ENCODE results near the gene ICE2.

Gene ICE2

DNA sequence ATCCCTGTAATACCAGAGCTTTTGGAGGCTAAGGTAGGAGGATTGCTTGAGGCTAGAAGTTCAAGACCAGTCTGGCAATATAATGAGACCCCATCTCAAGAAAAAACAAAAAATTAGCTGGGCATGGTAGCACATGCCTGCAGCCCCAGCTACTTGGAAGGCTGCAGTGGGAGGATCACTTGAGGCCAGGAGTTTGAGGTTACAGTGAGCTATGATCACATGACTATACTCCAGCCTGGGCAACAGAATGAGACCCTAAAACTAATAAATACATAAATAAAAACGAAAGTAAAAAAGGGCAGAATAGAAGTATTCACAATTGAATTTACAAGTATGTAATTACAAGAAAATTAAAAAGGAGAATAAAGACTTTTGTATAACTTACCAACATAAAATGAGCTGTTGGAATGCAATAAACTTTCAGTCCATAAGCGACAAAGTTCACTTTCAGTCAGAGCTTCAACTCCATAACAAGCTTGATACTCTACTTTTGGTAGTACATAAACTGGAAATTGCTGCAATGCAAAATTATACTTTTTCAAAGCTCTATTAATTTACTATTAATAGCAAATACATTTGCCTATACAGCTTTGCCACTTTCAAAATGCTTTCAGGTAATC, 36.8 kb downstream of the ICE2 start:
- no peaks in the 10 kb centered on the region for H3K4me1 ChIP-seq (ENCODE audit: control insufficient read depth, insufficient read depth, low read length)
- H3K27me3 ChIP-seq (ENCODE audit: control insufficient read depth, insufficient read depth, low read length): no peaks in the 10 kb centered on the region
- no peak overlapping the region for H3K4me3 ChIP-seq (ENCODE audit: low read depth, low read length)
- H3K27ac ChIP-seq (ENCODE audit: low read depth, low read length): no peak overlapping the region
- peaks cover 64% of the 10 kb centered on the region for H3K36me3 ChIP-seq (ENCODE audit: control insufficient read depth, insufficient read depth, low read length)
- H3K9ac ChIP-seq (ENCODE audit: low read depth, low read length): no peak overlapping the region
- H3K9me3 ChIP-seq (ENCODE audit: control insufficient read depth, insufficient read depth, low read length): no peaks in the 10 kb centered on the region

DNA sequence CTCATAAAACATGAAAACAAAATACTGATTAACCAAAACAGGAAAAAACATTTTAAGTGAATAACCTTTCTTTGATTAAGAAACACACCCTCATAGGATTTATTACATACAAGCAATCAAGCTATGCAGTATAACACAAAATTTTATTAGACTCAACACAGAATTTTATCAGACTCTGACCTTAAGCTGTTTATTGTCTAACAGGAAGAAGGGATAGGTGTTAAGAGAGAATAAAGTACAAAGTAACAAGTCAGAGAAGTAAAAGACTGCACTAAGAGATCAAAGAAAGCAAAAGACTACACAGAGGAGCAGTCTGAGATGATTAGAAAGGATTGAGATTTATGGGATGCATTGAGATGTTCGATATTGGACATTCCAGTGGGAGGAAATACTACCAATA, 37.6 kb downstream of the ICE2 start:
- Histone ChIP-seq H3K9me3 (ENCODE audit: control insufficient read depth, insufficient read depth, low read length) (no peaks in the 10 kb centered on the region), H3K27ac (ENCODE audit: low read depth, low read length) (no peak overlapping the region), H3K27me3 (ENCODE audit: control insufficient read depth, insufficient read depth, low read length) (no peaks in the 10 kb centered on the region), H3K4me1 (ENCODE audit: control insufficient read depth, insufficient read depth, low read length) (no peaks in the 10 kb centered on the region), H3K4me3 (ENCODE audit: low read depth, low read length) (no peak overlapping the region), H3K36me3 (ENCODE audit: control insufficient read depth, insufficient read depth, low read length) (peaks cover 60% of the 10 kb centered on the region), H3K9ac (ENCODE audit: low read depth, low read length) (no peak overlapping the region)

- Histone ChIP-seq H3K4me3 (ENCODE audit: low read depth, low read length) (no peak overlapping the region), H3K4me1 (ENCODE audit: control insufficient read depth, insufficient read depth, low read length) (no peaks in the 10 kb centered on the region), H3K27me3 (ENCODE audit: control insufficient read depth, insufficient read depth, low read length) (no peaks in the 10 kb centered on the region), H3K27ac (ENCODE audit: low read depth, low read length) (no peak overlapping the region), H3K9me3 (ENCODE audit: control insufficient read depth, insufficient read depth, low read length) (no peaks in the 10 kb centered on the region), H3K36me3 (ENCODE audit: control insufficient read depth, insufficient read depth, low read length) (peaks cover 63% of the 10 kb centered on the region), H3K9ac (ENCODE audit: low read depth, low read length) (no peak overlapping the region)
Measured at GRCh38 chr15:60438646-60439045, 40.3 kb downstream of the ICE2 start.

- peaks cover 62% of the 10 kb centered on the region for H3K36me3 ChIP-seq (ENCODE audit: control insufficient read depth, insufficient read depth, low read length)
- H3K4me3 ChIP-seq (ENCODE audit: low read depth, low read length): no peak overlapping the region
- peaks cover 2% of the 10 kb centered on the region; the same call in 1 of the 2 replicates for H3K4me1 ChIP-seq (ENCODE audit: control insufficient read depth, insufficient read depth, low read length)
- no peak overlapping the region for H3K9ac ChIP-seq (ENCODE audit: low read depth, low read length)
- H3K9me3 ChIP-seq (ENCODE audit: control insufficient read depth, insufficient read depth, low read length): no peaks in the 10 kb centered on the region
- no peaks in the 10 kb centered on the region for H3K27me3 ChIP-seq (ENCODE audit: control insufficient read depth, insufficient read depth, low read length)
- no peak overlapping the region for H3K27ac ChIP-seq (ENCODE audit: low read depth, low read length)
Measured at GRCh38 chr15:60428935-60429334, 50.0 kb downstream of the ICE2 start.

- peaks cover 66% of the 10 kb centered on the region for H3K36me3 ChIP-seq (ENCODE audit: control insufficient read depth, insufficient read depth, low read length)
- H3K4me1 ChIP-seq (ENCODE audit: control insufficient read depth, insufficient read depth, low read length): peaks cover 6% of the 10 kb centered on the region; the same call in 1 of the 2 replicates
- H3K27me3 ChIP-seq (ENCODE audit: control insufficient read depth, insufficient read depth, low read length): no peaks in the 10 kb centered on the region
- no peak overlapping the region for H3K9ac ChIP-seq (ENCODE audit: low read depth, low read length)
- no peak overlapping the region for H3K27ac ChIP-seq (ENCODE audit: low read depth, low read length)
- no peaks in the 10 kb centered on the region for H3K9me3 ChIP-seq (ENCODE audit: control insufficient read depth, insufficient read depth, low read length)
- H3K4me3 ChIP-seq (ENCODE audit: low read depth, low read length): no peak overlapping the region
Measured at GRCh38 chr15:60426870-60427508, 52.0 kb downstream of the ICE2 start.

DNA sequence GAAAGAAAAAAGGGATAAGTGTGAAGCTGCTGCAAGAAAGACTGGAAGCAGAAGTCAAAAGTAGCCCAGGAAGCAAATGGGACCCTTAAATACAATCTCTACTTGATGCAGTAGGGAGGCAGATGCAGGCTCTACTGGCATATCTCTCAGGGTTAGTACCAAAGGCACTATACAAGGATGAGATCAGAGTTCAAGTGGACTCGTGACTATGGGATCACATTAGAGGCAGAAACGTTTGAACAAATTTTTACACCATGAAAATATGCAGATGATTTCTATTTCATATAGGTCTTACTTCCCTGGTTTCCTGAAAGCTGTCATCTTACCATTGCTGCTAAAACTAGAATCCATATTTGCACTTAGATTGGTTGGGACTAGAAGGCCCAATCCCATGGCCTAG, 53.5 kb downstream of the ICE2 start:
- no peaks in the 10 kb centered on the region for H3K9me3 ChIP-seq (ENCODE audit: control insufficient read depth, insufficient read depth, low read length)
- H3K4me1 ChIP-seq (ENCODE audit: control insufficient read depth, insufficient read depth, low read length): peaks cover 6% of the 10 kb centered on the region; the same call in 1 of the 2 replicates
- H3K27me3 ChIP-seq (ENCODE audit: control insufficient read depth, insufficient read depth, low read length): no peaks in the 10 kb centered on the region
- peaks cover 53% of the 10 kb centered on the region for H3K36me3 ChIP-seq (ENCODE audit: control insufficient read depth, insufficient read depth, low read length)
- no peak overlapping the region for H3K4me3 ChIP-seq (ENCODE audit: low read depth, low read length)
- H3K9ac ChIP-seq (ENCODE audit: low read depth, low read length): no peak overlapping the region
- H3K27ac ChIP-seq (ENCODE audit: low read depth, low read length): no peak overlapping the region

GRCh38 chr15:60424006-60424405, 54.9 kb downstream of the ICE2 start:
- no peak overlapping the region for H3K9ac ChIP-seq (ENCODE audit: low read depth, low read length)
- H3K27me3 ChIP-seq (ENCODE audit: control insufficient read depth, insufficient read depth, low read length): no peaks in the 10 kb centered on the region
- no peaks in the 10 kb centered on the region for H3K9me3 ChIP-seq (ENCODE audit: control insufficient read depth, insufficient read depth, low read length)
- H3K4me1 ChIP-seq (ENCODE audit: control insufficient read depth, insufficient read depth, low read length): peaks cover 6% of the 10 kb centered on the region; the same call in 1 of the 2 replicates
- no peak overlapping the region for H3K27ac ChIP-seq (ENCODE audit: low read depth, low read length)
- H3K36me3 ChIP-seq (ENCODE audit: control insufficient read depth, insufficient read depth, low read length): peaks cover 39% of the 10 kb centered on the region
- H3K4me3 ChIP-seq (ENCODE audit: low read depth, low read length): no peak overlapping the region

GRCh38 chr15:60423537-60423936, 55.4 kb downstream of the ICE2 start:
- H3K9ac ChIP-seq (ENCODE audit: low read depth, low read length): no peak overlapping the region
- H3K9me3 ChIP-seq (ENCODE audit: control insufficient read depth, insufficient read depth, low read length): no peaks in the 10 kb centered on the region
- peaks cover 6% of the 10 kb centered on the region; the same call in 1 of the 2 replicates for H3K4me1 ChIP-seq (ENCODE audit: control insufficient read depth, insufficient read depth, low read length)
- peaks cover 38% of the 10 kb centered on the region for H3K36me3 ChIP-seq (ENCODE audit: control insufficient read depth, insufficient read depth, low read length)
- no peaks in the 10 kb centered on the region for H3K27me3 ChIP-seq (ENCODE audit: control insufficient read depth, insufficient read depth, low read length)
- no peak overlapping the region for H3K27ac ChIP-seq (ENCODE audit: low read depth, low read length)
- no peak overlapping the region for H3K4me3 ChIP-seq (ENCODE audit: low read depth, low read length)

GRCh38 chr15:60421544-60421943, 57.4 kb downstream of the ICE2 start:
- no peak overlapping the region for H3K4me3 ChIP-seq (ENCODE audit: low read depth, low read length)
- H3K27ac ChIP-seq (ENCODE audit: low read depth, low read length): no peak overlapping the region
- H3K9me3 ChIP-seq (ENCODE audit: control insufficient read depth, insufficient read depth, low read length): no peaks in the 10 kb centered on the region
- no peak overlapping the region for H3K9ac ChIP-seq (ENCODE audit: low read depth, low read length)
- H3K4me1 ChIP-seq (ENCODE audit: control insufficient read depth, insufficient read depth, low read length): peaks cover 6% of the 10 kb centered on the region; the same call in 1 of the 2 replicates
- peaks cover 20% of the 10 kb centered on the region for H3K36me3 ChIP-seq (ENCODE audit: control insufficient read depth, insufficient read depth, low read length)
- no peaks in the 10 kb centered on the region for H3K27me3 ChIP-seq (ENCODE audit: control insufficient read depth, insufficient read depth, low read length)

DNA sequence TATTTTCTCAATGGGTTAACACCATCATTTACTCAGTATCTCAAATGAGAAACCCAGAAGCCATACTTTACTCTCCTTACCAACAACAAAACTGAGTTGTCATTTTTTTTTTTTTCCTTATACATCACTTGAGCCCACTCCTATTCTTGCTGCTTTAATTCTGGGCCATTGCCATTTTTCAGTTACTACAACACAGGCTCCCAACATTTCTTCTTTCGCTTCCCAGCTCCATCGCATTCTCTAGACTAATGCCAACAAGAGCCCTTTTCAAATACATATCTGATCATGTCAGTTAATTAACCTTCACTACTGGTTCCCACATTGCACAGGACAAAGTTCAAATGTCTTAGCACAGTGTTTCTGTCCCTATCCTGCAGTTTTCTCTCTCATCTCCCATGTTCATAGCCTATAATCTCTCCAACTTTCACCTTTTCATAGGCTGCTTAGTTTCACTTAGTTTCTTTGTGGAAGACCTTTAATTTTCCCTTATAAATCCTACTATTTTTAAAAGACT, 58.7 kb downstream of the ICE2 start:
- H3K36me3 ChIP-seq (ENCODE audit: control insufficient read depth, insufficient read depth, low read length): peaks cover 7% of the 10 kb centered on the region
- no peak overlapping the region for H3K4me3 ChIP-seq (ENCODE audit: low read depth, low read length)
- H3K9me3 ChIP-seq (ENCODE audit: control insufficient read depth, insufficient read depth, low read length): no peaks in the 10 kb centered on the region
- H3K27me3 ChIP-seq (ENCODE audit: control insufficient read depth, insufficient read depth, low read length): no peaks in the 10 kb centered on the region
- H3K27ac ChIP-seq (ENCODE audit: low read depth, low read length): no peak overlapping the region
- peaks cover 6% of the 10 kb centered on the region; the same call in 1 of the 2 replicates for H3K4me1 ChIP-seq (ENCODE audit: control insufficient read depth, insufficient read depth, low read length)
- no peak overlapping the region for H3K9ac ChIP-seq (ENCODE audit: low read depth, low read length)

DNA sequence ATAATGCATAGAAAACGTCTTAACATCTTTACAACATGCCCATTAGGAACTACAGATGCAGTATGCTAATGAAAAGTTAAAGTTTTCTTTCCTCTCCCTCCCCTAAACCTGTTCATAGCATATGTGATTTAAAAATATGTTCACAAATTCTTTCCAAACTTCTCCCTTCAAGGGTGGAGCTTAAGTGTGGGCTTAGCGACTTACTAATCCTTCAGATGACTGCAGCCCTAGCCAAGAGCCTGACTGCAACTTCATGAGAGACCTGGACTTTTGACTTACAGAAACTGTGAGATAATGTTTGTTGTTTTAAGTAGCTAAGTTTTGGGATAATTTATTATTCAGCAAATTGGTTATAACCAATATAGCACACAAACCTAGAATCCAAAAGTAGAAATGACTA, 59.2 kb downstream of the ICE2 start:
- H3K4me3 ChIP-seq (ENCODE audit: low read depth, low read length): no peak overlapping the region
- peaks cover 6% of the 10 kb centered on the region; the same call in 1 of the 2 replicates for H3K4me1 ChIP-seq (ENCODE audit: control insufficient read depth, insufficient read depth, low read length)
- no peak overlapping the region for H3K9ac ChIP-seq (ENCODE audit: low read depth, low read length)
- no peaks in the 10 kb centered on the region for H3K27me3 ChIP-seq (ENCODE audit: control insufficient read depth, insufficient read depth, low read length)
- H3K9me3 ChIP-seq (ENCODE audit: control insufficient read depth, insufficient read depth, low read length): no peaks in the 10 kb centered on the region
- H3K27ac ChIP-seq (ENCODE audit: low read depth, low read length): no peak overlapping the region
- H3K36me3 ChIP-seq (ENCODE audit: control insufficient read depth, insufficient read depth, low read length): peaks cover 6% of the 10 kb centered on the region
